ENCODE data around the gene ZDHHC14.
"Not testable (repeated sequence)": the region's sequence is repeated elsewhere in the genome, so short reads cannot be mapped to it uniquely, and the experiment has no call there.

The ZDHHC14 gene

DNA sequence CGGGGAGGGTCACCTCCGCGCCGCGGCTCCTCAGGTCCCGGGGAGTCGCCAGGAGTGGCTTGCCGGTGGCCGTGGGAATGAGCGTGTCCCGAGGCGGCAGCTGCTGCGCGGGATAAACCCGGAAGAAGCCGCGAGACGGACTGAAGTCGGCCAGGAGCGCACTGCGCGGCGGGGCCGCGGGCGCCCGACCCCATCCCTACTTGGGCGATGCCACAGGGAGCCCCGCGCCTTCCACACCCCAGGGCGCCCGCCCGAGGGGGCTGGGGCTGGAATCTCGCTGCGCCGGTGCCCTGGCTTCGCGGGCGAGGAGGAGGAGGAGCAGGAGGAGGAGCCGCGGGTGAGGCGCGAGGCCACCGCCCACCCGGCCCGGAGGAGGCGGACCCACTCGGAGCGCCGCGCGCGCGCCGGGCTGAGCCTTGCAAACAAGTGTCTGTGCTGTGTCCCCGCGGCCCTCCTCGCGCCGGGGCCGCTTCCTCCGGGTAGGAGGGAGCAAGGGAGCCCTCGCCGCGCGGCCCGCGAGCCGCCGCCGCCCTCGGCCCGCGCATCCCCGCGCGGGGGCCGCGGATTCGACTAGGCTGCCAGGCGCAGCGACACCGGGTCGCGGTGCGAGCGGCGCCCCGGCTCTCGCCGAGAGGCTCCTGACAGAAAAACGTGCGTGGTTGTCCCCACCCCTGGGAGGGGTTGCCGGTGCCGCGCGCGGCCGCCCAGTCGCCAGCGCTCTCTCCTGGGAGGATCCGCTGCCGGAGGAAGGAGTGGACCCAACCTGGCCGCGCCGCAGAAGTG is at the start of gene ZDHHC14:
Gene ZDHHC14, plus strand, starts transcription at position 412 of the 783 bp plus-strand sequence.
- DNase-seq (ENCODE audit: low read depth in 4 of 4, low spot score in 1 of 4): peak; percentile 70 to 89 (median 80)

DNA sequence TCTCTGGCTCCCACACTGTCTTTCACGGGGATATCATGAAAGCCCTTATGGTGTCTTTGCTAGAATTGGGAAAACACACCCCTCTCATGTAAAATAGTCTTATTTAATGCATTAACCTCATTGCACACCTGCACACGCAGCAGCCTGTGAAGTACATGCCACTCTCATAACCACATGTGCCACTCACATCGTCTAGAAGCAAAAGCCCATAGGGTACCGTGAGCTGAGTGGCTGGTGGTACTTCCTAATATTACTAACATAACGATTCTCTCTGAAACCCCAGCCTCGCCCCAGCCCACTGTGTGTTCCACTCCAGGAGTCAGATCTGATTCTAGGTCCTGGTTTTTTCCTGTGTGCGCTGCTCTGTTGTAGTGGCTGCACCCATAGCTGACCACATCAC is 48.2 kb upstream of the ZDHHC14 start:
- DNase-seq (ENCODE audit: low read depth in 4 of 4, low spot score in 1 of 4): no peak

DNA sequence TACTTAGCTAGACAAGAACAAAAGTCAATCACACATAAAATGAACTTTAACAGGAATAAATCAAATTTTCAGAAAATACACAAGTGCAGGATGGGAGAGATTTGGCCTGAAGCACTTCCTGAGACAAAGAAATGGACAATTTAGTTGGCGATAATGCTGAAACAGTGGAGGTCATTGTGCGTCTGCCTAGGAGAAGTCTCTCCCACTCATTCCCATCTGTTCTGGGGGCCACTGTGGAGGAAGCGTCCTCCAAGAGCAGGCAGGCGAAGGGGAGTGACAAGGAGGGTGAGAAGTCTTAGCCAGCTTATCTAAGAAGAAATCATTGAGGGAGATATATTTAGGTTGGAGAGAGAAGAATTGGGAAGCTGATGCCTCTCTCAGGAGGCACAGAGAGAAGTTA is 47.5 kb upstream of the ZDHHC14 start:
- no peak for DNase-seq (ENCODE audit: low read depth in 4 of 4, low spot score in 1 of 4)

DNA sequence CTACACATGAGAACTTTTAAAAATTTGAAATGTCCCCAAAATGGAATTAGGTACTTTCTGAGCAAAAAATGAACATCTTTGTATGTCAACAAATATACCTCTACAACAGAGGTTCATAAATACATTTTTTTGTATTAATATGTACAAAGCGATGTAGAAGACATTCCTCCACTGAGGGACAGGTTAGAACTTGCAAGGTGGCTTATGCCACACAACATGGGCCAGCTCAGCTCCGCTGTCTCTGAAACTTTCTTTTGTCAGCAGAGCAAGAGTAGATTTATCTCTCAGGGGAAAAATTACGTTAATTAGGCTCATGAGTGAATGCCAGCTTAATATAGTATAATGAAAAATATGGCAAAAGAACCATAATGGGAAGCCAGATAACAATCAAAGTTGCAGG is 47.0 kb upstream of the ZDHHC14 start:
- no peak for DNase-seq (ENCODE audit: low read depth in 4 of 4, low spot score in 1 of 4)

DNA sequence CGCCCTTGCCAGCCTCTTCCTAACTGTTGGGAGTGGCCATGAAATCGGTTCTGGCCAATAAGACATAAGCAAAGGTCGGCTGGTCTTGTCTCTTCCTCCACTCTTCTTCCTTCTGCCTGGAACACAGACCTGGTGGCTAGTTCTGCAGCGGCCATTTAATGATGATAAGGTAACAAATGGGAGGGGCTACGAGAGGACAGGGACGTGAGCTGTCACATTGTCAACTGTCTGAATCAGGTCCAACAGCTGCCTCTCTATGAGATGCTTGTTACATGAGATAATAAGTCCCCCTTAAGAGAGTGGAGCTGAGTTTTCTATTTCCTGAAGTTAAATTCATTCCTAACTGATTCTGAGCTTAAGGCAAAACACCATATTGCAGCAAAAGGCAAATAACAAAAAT is 45.2 kb upstream of the ZDHHC14 start:
- no peak for DNase-seq (ENCODE audit: low read depth in 4 of 4, low spot score in 1 of 4)

DNA sequence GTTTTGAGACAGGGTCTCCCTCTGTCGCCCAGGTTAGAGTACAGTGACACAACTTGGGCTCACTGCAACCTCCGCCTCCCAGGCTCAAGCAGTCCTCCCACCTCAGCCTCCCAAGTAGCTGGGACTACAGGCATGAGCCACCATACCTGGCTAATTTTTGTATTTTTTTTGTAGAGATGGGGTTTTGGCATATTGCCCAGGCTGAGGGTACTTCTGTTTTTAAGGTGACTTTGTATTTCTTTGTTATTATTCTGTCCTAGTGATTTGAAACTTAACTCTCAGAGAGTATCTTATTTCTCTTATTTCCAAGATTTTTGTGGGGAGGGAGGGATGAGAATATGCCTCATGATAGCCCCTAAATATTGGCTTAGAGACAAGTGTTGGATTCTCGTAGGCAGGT is 43.7 kb upstream of the ZDHHC14 start:
- DNase-seq (ENCODE audit: low read depth in 4 of 4, low spot score in 1 of 4): not testable (repeated sequence)

DNA sequence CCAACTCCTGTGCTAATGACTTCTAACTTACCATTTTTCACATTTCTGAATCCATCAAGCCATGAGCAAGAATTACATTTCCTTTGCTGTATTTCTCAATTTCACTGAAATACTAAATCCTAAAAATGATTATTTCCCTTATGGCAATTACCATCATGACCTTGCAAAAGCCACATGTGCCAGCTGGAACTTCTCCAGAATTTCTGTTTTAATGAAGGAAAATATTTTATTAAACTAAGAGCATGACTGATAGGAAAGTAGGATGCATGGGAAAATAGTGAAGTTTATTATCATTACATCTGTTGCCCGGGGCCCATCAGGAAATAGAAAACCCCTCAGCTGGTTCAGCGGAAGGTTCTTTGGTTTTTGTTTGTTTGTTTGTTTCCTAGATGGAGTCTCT is 43.2 kb upstream of the ZDHHC14 start:
- no peak for DNase-seq (ENCODE audit: low read depth in 4 of 4, low spot score in 1 of 4)

DNA sequence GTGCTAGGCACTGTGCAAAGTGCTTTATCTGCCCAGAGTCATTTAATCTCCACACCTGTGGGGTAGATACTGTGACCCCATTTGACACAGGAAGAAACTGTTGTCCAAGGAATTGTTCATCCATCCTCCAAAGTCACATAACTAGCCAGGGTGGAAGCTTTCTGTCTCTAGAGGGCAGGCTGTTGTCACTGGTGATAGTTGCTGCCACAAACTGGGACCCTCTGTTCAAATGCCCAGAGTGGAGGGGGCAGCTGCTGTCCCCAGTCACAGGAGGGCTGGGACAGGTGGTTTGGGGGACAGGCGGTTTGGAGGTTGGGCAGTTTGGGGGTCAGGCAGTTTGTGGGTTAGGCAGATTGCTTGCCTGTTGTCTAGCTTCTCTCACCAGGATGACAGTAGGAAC is 41.6 kb upstream of the ZDHHC14 start:
- no peak for DNase-seq (ENCODE audit: low read depth in 4 of 4, low spot score in 1 of 4)

DNA sequence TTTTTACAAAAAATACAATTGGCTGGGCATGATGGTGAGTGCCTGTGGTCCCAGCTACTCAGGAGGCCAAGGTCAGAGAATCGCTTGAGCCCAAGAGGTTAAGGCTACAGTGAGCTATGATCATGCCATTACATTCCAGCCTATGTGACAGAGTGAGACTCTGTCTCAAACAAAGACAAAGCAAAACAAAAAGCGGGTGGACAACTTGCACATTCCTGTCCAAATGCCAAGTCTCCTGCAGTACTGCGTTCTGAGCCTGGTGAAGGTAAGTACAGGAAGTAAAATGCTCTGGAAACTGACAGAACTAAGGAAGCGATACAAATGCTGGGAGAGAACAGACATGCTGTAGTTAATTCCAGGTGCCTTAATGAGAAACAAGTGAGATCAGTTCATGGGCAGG is 37.3 kb upstream of the ZDHHC14 start:
- no peak for DNase-seq (ENCODE audit: low read depth in 4 of 4, low spot score in 1 of 4)

DNA sequence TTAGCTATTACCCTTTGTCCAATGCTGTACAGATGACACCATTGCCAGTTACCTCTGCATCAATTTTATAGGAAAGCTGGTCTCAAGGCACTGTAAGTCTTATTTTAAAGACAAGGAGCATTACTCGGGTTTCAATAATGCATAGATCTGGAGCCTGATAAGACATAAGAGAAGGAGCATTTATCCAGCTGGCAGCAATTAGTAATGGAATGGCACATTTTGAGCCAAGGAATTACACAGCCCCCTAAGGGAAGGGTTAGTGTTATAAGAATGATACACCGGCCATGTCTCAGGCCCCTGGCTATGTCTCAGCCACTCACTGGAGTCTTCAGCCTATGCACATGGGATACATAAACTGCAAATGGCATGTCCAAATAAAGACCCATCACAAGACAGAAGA is 34.6 kb upstream of the ZDHHC14 start:
- no peak for DNase-seq (ENCODE audit: low read depth in 4 of 4, low spot score in 1 of 4)

DNA sequence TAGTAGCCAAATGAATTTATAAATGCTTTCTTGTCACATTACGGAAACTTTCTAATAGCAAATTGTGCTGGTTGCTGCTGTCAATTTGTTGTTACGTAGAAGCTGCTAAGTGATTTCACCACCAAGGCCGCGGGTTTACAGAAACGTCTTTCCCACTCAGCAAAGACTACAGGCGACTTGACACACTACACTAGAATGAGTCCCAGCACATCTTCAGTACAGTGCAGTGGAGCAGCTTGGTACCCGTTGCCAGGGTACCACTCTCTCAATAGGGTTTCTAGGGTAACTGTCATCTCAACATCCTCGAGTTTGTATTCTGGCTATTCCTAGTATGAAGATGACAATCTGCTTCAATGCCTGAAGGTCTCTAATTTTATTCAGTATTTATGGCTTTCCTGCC is 22.7 kb upstream of the ZDHHC14 start:
- no peak for DNase-seq (ENCODE audit: low read depth in 4 of 4, low spot score in 1 of 4)

DNA sequence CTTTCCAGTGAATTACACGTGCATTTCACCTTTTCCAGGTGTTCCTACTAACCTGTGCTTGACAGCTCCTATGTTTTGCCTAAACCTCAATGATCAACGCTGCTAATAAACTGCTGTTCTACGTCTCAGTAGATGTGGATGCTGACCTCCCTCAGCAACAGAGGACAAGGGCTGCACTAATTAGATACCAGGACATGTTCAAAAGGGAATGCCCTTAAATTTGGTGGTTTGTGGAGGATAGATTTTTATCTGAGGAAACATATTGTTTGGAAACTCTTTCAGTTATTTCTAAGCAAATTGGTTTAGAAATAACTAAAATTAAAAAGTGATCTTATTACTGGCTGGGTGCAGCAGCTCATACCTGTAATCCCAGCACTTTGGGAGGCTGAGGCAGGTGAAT is 19.1 kb upstream of the ZDHHC14 start:
- DNase-seq (ENCODE audit: low read depth in 4 of 4, low spot score in 1 of 4): no peak

DNA sequence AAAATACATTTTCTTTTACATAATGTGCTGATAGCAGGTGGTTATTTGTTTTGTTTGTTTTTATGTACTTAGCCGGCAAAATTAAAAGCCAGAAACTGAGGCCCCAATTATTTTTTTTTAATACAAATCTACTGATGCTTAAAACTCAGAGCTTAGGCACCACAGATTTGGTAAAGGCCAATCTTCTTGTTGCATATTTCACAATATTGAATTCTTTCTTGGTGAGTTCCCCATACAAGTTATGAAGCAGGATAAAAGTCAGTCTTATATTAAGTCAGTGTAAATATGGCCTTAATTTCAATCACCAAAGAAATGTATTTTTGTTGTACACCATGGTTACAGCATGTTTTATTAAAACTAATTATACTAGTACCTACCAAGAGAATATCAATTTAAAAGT is 16.3 kb upstream of the ZDHHC14 start:
- no peak for DNase-seq (ENCODE audit: low read depth in 4 of 4, low spot score in 1 of 4)

DNA sequence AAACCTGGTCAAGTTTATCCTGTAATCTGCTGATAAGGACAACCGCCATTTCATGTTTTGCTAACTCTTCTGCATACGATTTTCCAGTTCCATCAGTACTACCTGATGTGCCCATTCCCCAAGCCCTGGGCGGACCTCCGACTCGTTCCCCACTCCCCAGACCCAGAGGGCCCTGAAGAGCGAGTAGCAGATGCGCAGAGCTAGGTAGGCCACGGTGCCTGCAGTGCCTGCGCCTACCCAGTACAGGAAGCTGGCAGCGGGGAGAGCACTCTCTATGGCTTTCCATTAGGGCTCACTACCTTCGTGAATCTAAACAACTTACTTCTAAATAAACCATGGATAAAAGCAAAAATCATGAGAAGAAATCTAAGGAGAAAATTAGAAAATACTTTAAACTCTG is 14.3 kb upstream of the ZDHHC14 start:
- DNase-seq (ENCODE audit: low read depth in 4 of 4, low spot score in 1 of 4): no peak

DNA sequence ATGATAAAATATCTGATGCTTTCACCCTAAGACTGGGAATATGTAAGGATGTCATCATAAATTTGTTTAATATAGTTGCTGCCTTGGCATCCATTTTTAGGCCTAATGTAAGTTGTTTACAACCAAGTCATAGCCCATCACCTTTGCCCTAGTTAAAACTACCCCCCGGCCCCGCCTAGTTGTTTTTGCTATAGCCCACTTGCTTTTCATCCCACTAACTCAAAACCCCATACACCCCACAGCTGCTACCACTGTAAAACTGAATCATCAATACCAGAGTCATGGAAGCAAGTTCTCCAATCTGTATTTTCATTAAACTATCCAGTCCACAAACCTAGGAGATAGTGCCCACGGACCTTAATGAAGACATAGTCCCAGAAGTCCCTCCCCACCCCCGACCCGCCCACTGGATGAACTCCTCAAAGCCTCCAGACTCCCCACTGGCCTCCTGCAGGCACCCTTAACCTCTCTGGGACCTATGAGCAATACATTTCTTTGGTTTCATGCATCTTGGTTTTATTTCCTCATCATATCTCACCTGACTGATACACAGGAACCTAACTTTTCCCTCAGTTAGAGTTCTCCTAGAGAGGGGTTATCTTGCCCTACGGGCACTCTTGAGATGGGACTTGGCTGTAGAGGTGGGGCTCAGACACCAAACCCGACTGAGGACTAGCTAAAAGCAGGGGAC is 12.5 kb upstream of the ZDHHC14 start:
- DNase-seq (ENCODE audit: low read depth in 4 of 4, low spot score in 1 of 4): no peak

DNA sequence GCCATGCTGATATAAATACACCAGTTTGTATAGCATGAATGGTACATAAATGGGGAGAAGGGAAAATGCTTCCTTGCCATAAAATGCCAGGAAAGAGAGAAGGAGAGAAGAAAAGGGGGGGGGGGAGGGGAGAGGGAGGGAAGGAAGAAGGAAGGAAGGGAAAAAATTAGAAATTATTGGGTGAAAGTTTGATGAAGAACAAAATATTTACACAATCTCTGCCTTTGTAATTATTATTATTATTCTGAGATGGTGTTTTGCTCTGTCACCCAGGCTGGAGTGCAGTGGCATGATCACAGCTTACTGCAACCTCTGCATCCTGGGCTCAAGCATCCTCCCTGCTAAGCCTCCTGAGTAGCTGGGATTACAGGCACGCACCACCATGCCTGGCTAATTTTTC is 10.2 kb upstream of the ZDHHC14 start:
- no peak for DNase-seq (ENCODE audit: low read depth in 4 of 4, low spot score in 1 of 4)

DNA sequence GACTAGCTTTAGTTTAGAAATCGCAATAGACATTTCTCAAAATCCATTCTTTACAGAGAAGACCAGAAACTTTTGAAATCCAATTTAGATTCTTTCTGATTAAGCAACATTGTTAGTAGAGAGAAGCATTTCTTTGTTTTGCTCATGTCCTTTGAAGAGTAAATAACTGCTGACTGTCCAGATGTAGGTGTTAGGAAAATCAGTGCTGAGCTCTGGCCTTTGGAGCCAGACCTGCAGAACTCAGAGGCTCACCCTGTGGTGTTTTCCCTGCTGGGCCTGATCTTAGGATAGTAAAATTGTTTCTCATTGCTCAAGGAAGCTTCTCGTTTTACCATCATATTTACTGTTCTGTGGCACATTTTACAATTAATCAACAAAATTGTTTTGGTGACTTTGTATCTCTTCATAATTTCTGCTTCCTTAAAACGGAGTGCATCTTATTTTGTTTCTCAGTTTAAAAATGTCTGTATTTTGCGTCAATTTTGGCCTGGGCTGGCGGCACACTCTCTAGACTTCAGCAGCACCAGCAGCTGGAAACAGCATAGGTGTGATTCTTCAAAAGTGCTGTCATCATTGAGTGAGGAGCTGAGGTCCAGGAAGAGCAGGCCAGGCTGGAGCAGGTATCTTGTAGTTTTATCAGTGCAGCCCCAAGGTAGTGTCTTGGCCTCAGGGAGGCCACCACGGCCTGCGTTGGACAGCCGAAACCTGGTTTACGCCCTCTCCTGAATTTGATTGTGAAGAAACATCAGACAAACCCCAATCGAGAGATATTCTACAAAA is 8.3 kb upstream of the ZDHHC14 start:
- no peak for DNase-seq (ENCODE audit: low read depth in 4 of 4, low spot score in 1 of 4)

DNA sequence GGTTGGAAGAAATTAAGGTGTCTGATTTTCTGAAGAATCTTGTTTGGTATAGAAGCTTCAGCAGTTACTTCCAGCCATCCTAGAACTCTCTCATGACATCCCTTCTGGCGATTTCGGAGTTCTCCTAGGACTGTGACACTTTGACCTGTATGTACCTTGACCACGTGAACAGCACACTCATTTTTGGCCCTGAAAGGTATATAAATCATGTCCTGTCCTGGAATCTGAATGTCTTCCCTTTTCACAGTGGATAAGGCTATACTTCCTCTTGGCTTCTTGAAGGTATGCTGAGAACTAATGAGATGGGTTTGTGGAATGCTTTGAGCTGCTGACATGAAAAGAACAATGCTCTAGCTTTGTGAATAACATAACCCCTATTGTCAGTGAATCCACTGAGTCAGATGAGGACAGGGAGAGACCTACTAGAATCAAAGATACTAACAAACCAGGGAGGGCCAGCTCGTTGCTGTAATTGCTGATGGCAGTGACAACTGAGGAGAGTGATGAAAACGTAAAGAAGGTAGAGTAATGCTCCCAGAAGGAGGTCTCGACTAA is 6.0 kb upstream of the ZDHHC14 start:
- no peak for DNase-seq (ENCODE audit: low read depth in 4 of 4, low spot score in 1 of 4)

DNA sequence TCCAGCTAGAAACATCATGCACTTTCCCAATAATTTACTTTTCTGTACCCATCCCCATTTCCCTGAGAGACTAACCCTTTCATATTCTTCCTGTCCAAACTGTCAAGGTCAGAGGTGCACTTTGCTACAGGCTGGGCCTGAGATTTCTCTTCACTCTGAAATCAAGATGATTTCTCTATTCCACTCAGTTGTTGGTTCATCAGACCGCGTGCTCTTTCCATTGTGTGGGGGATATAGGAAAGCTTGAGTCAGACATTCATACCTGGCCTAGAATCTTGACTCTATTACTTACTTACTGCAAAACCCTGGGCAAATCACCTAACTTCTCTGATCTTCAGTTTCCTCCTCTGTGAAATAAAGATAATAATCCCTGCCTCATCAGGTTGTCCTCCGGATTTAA is 4.7 kb upstream of the ZDHHC14 start:
- no peak for DNase-seq (ENCODE audit: low read depth in 4 of 4, low spot score in 1 of 4)

DNA sequence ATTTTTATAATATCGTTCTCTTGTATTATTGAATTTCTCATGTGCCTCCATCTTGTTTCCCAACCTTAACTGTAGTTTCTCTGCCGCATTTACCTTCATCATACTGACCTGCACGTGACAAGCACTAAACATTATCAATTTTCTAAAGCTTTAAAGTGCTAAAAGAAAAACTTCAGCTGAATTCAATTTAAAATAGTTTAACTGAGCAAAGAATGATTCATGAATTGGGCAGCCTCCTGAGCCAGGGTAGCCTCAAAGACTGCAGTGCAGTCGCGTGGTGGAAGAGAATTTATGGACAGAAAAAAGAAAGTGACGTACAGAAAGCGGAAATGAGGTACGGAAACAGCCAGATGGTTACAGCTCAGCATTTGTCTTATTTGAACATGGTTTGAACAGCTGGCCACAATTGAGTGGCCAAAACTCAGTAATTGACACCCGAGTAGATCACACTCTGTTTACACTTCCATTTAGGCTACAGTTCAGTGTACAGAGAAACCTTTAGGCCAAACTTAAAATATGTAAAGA is 4.2 kb upstream of the ZDHHC14 start:
- no peak for DNase-seq (ENCODE audit: low read depth in 4 of 4, low spot score in 1 of 4)

DNA sequence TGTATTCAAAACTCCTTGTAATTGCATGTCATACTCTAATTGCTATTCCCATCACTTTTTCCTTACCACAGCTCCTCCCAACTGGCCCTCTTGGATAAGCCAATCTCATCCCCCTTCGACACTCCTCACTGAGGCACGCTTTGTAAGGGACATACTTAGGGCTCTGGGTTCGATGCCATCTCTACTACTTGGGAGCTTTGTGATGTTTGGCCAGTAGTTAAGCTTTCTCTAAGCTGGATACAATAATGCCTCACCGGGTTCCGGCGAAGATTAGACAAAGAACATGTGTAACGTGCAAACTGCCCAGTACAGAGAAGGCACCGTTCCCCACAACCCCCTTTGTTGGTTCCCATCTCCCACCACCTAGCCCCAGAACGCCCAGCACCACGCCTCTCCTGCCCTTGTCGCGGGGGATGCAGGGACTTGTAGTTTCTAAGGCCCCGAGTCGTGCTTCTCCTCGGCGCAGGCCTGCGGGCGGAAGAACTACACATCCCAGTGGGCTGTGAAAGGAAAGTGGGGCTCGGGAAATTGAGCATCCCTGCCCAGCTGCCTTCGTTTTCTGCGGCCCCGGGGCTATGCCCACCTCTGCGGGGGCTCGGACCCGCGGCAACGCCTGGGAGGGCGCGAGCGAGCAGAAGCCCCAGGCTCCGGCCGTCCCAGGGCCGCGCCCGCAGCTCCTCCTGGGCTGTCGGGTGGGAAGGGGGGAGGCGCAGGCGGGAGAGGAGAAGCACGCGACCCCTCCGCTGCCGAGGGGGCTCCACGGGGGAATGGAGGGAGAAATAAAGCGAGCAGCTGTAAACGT is 1.1 kb upstream of the ZDHHC14 start:
- DNase-seq (ENCODE audit: low read depth in 4 of 4, low spot score in 1 of 4): peak; percentile 63 to 84 (median 80)

All from stimulated activated CD4-positive, alpha-beta T cell treated with anti-CD3 and anti-CD28 coated beads, Interleukin-1b, Interleukin-23, amount 100 ng/mL, for 24 hours (primary cell).